ENCODE results near the gene TNFRSF6B.
A peak's percentile ranks its signal among the peaks of the same experiment; 100 is the strongest.

TNFRSF6B gene

DNA sequence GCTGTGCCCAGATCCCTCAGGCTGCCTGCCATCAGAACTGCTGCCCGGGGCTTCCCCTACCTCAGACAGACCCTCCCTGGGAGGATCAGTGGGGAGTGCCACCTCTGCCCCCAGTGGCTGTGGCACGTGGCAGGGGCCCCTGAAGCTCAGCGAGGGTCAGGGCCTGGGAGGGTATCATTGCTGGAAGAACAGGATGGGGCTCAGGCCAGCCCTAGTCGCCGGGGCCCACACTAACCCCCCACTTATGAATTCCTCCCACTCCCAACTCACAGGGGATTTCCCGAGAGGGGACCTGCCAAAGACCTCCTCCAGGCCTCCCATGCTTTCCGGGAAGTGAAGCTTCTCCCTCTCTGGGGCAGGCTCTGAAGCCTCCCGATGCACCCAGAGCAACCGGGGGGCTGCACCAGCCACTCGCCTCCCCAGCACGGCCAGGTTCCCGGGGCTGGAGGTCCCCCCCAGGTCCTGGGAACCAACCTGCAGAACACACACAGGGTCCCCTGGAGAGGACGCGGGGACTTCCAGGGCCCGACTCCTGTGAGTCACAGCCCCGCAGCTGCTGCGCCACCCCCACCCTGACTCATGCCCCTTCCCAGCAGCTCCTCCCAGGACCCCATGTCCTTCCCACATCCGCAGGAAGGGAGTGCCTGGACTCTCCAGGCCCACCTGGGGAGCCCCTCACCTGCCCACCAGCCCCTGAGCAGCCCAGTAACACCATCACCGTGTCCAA is 2.5 kb downstream of the TNFRSF6B start:
- DNase-seq: peak; percentile 67

DNA sequence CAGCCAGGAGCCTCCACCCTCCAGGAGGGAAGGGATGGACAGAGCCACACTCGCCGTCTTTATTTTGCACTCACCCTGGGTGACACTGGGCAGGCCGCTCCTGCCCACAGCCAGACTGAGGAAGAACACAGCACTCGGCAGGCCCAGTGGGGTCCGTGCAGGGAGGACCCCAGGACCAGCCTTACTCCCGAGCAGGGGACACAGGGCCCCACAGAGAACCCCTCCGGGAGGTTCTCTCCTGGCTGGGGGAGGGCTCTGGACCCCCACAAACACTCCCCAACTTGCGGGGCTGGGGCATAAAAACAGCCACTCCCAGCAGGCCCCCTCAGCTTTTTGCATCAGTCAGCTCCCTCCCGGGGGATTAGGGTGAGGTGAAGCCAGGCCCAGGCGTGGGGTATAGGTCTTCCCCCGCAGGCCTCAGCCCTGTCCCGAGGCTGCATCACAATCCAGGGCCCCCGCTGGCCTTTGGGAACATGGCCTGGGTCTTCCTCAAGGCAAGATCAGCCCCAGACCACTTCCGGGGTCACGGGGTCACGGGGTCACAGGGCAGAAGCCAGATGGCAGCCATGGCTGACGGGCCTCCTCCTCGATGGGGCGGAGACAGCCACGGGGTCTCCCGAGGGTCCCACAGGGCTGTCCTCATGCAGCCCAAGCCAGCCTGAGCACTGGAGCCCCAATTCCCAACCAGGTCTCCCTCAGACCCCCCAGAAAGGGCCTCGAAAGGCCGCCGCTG is 3.2 kb downstream of the TNFRSF6B start:
- DNase-seq: no peak

DNA sequence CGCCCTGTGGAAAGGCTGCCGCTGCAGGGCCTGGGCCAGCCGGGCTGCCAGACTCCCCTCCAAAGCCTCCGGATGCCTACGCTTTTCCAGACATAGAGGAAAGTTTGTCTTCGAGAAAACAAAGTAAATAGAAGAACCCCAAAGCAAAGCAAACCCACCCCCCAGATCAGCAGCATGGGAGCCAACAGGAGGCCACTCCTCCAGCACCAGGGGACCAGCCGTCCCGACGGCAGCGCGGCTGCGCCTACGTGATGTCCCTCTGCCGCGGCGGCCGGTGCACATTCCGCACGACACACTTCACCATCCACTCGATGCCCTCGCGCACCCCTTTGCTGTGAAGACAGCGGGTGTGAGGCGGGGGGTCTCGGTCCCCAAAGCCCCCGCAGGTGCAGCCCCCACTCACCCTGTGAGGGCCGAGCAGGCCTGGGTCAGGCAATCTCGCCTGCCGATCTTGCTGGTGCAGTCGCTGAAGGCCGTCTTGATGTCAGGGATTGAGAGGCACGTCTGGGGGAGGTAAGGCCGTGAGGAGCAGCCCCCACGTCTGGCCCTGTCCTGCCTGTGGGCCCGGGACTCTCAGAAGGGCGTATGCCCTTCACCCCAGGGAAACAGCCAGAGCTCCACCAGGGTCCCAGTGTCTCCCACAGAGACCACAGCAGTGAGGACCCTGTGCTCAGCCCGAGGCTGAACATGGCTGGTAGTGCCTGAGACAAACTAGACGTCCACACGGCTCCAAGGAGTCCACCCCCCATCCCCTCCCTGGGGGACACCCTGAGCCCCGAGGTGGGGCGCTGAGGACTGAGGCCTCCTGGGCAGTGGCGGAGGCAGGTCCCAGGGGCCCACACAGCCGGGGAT is 4.0 kb downstream of the TNFRSF6B start:
- no peak for DNase-seq

DNA sequence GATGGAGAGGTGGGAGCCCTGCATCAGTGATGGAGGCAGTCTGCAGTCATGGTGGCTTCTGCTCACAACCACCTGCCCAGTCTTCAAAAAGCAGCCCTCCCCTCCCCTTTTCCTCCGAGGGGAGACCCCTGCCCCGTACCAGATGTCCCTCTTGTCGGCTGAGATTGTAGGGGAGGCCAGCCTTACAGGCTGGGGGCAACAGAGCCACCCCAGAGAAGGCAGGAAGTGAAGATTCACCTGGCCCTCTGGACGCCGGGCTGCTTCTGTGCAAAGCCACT is 4.5 kb downstream of the TNFRSF6B start:
- no peak for DNase-seq

DNA sequence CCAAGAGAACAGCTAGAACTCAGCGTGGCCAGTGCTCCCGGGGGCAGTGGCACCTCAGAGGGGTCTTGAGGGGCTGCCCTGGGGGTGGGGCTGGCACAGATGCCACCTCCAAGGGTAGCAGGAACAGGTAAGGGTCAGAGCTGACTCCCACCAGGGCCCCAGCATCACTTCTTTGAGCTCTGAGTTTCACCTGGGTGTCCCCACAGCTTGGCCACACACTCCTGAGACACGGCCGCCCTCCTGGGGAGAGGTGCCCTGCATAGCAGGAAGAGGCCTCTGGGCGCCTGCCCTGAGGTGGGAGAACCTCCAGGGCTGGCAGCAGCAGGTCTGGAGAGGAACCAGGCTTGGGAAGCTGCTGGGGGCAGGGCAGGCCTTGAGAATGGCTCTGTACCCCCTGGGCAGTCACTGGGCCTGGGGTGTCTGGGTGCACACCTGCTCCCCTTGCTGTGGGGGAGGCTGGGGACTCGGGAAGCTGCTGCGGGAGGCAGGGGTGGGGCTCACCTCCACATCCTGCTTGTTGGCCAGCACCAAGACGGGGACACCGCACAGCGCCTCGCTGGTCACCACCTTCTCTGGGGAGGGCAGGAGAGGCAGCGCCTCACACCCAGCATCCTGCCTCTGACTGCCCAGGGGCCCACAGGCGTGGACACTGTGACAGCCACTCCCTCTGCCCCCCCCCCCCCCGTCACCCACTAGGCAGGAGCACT is 5.0 kb downstream of the TNFRSF6B start:
- DNase-seq: no peak

DNA sequence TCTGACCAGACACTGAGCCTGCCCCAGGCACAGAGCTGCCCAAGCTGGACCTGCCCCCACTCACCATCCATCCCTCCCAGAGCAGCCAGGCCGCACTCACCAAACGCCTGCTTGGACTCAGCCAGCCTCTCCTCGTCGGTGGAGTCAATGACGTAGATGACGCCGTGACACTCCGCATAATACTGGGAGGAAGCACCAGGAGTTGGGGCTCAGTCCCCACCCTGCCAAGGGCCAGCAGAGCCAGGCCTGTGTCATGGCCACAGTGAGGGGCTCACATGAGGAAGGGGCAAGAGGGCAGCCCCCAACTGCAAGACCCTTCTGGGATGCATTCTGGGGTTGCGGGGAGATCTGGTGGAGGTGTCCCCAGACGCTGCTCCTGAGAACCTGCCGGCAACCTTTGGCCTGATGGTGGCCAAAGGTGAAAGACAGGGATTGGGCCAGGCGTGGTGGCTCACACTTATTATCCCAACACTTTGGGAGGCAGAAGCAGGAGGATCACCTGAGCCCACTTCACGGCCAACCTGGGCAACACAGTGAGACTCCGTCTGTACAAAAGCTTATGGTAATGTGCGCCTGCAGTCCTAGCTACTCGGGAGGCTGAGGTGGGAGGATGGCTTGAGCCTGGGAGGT is 5.7 kb downstream of the TNFRSF6B start:
- no peak for DNase-seq

DNA sequence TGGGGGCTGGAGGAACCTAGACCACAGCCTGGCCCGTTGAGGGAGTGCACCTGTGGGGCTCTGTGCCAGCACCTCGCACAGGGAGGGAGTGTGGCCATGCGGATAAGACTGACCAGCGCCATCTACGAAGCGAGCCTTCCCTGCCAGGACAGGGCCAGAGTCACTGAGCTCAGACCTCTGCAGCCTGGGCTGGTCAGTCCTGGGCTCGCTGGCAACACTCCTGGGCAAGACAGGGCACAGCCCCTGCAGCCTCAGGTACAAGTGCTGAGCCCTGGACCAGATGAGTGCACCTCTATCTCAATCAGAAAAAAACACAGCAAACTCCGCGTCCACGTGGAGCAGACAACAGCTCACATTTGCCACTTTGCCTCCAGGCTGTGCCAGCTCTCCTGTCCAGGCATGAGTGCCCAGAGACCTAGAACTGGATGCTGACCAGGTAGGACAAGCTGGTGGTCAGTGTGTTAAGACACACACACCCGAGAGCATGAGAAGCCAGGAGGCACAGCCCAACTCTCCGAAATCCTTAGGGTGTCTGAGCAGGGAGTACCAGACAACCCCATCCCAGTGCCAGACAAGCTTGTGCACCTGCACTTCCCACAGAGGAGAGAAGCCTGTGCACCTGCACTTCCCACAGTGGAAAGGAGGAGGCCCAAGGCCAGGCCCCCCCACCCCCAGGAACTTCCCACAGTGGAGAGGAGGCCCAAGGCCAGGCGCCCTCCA is 6.5 kb downstream of the TNFRSF6B start:
- no peak for DNase-seq

DNA sequence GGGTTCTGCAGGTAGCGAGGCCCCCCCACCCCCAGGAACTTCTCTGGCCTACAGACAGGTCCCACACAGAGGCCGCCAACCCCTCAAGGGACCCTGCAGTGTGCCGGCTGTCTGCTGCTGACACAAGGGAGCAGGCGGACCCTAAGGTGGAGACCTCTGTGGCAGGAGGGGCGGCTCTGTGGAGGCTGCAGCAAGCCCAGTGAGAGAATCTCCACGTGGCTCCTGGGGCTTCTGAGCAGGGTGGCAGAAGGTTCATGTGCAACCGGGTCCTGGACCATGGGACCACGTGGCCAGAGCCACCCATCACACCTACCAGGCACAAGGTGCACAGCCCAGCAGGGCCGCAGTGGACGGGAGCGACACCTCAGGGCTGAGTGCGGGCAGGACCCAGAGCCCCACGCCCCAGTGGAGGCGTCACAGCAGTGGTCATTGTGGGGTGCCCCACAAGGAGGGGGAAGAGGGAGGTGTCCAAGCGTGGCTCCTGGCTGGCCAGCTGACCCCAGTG is 7.1 kb downstream of the TNFRSF6B start:
- DNase-seq: no peak

DNA sequence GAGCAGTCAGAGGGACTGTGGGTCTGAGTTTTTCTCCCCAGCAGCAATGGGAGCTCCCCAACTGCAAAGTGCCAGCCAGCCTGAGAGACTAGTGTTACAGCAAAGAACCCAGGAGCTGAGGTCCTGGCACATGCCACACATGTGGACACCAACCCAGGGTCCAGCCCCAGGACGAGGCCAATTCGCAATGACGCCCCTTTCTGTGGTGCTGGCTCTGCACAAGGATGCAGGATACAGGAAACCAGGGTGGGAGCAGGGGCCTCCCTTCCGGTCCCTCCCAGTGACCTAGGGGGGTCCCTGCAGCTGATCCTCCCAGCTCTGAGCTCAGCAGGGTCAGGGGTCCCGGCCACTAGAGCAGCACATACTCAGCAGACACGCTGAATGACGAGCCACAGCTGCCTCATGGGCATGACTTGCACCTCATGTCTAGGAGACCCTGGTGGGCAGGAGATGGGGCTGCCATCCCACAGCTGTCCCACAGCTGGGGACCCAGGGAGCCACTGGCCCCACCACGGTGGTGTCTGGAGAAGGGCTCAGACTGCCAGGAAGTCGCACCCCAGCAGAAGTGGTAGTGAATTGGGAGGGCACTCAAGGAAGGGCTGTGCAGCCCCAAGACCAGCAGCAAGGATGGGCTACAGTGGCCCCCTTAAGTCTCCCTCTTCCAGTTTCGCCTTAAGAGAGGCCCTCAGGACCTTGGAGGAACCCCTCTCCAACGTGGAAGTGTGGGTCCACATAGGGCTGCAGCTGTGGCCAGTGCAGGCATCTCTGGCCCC is 7.7 kb downstream of the TNFRSF6B start:
- no peak for DNase-seq

DNA sequence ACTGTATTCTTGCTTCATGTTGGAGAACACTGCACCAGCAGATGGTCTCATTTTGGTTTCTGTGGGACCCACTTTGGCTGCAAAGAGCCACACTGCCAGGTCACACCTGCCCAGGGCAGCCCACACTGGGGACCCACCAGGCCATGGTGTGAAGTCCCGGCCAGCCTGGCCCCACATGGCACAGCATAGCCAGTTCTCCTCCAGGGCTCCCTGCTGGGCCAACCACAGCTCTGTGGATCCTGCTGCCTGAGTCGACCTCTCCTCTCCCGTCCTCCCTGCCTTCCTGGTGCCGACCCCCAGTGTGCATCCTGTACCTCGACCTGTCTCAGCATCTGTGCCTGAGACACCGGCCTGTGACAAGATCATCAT is 8.3 kb downstream of the TNFRSF6B start:
- DNase-seq: no peak

DNA sequence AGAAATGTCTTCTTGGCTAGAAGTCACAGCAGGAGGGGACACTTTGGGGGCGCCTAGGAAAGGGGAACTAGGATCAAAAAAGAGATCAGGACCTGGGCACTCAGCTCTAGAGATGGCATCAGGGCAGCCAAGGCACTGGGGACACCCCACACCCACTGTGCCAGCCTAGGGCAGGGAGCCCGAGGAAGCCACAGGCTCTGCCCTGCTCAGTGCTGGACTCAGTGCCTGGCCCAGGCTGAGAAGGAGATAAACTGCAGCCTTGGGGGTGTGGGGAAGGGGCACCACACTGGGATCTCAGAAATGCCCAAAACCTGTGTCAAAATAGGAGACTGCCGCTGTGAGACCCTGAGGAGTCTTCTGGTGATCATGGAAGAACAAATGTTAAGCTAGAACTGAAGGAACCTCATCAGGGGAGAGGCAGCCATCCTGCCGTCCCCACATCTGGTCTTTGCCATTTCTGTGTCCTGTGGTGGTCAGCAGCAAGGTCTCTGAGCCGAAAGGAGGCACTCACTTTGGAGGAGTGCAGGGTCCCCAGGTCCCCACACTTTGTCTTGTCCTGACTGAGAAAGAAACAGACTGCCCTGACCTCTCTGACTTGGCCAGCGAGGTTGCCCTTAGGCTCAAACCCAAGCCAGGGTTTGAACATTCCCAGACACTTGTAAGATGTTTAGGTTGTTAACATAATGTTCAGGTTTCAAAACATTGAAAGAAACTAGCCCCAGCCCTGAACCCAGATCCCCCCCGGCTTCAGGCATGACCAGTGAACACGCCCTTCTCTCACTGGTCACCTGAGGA is 9.0 kb downstream of the TNFRSF6B start:
- DNase-seq: no peak

DNA sequence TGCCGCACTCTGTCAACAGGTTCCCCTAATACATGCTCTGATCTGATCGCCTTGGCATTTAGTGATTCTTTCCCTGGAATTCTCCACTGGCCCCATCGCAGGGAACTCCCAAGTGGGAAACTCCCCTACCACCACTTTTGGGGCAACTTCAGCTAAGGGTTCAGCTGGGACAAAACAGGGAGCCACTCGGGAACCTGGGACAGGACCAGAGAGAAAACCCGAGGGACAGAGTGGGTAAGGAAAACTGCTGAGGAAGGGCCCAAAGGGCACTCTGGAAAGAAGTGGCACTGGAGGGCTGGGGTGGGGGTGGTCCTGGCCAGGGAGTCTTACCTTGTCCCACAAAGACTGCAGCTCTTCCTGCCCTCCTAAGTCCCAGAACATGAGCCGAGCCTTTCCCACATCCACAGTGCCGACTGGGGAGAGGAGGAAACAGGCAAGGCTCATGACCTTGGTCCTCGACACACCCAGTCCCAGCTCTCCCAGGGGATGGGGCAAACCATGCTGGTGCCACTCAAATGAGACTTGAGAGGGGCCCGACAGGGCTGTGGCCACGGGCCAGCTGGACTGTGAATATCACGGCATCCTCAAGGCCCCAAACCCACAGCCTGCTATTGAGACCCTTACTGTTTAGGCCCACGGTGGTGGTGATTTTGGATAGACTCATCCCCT is 9.7 kb downstream of the TNFRSF6B start:
- no peak for DNase-seq

DNA sequence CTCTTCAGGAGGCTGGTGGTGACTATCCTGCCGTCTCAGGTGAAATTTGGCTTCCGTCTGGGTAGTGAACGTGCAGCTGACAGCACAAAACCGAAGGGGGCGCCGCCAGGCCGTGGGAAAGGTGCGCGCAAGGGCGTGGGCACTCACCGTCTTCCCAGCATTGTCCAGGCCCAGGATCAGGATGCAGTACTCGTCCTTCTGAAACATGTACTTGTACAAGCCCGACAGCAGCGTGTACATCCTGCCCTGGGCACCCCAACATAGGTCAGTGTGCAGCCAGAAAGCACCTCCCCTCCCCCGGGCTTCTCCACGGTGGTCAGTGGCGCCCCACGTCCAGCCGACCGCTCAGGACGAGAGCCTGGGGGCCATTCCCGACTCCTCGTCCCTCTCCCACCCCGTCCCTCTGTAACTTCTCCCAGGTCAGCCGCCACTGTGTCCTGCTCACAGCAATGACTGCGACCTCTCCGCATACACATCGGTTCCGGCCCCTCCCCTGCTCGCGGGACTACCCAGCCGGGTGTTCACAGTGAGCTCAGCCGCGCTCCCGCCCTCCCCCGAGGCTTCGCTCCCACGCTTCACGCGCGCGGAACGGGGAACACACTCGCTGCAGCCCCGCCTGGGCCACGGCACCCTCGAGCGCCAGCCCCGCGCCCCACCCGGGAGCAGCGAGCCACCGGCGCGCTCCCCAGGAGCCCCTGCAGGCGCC is 10.6 kb downstream of the TNFRSF6B start:
- DNase-seq: peak; percentile 62

DNA sequence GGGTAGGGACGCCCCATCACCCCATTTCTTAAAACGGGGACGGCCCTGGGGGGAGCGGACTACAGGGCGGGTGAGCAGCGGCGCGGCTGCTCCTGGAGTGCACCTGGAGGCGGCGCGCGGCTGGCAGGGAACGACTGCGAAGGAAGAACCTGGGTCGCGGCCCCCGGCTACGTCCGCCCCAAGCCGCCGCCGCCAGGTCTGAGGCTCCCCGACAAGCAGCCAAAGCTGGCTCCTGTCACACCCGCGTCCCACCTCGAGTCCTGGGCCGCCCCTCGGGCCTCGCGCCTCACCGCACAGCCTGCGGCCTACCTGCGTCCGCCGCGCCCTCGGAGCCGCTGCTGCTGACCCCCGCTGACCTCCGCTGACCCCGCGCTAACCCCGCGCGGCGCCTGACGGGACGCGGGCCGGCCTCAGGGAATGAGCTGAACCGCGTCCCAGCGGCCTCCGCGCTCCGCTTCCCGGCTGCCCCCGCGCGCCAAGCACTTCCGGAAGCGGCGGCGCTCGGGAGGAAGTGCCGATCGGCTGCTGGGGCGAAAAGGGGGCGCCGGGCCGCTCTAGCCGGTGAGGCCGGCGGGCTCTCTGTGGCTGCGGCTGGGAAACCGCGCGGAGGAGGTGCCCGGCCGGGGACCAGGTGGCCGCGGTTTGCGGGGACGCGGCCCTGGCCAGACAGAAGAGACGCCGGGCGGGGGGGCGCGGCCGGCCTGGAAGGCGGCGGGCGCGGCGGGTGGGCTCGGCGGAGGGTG is 11.3 kb downstream of the TNFRSF6B start, which contains the start of the genes ARFRP1 and ZGPAT:
TSS of gene ARFRP1 (minus strand) at position 419 of the 743 bp plus-strand sequence. CDS start 885 bp downstream, outside the sequence.
TSS of gene ZGPAT (plus strand) at position 482 of the 743 bp plus-strand sequence. CDS start 542 bp downstream, outside the sequence.
- DNase-seq: peak; percentile 84

DNA sequence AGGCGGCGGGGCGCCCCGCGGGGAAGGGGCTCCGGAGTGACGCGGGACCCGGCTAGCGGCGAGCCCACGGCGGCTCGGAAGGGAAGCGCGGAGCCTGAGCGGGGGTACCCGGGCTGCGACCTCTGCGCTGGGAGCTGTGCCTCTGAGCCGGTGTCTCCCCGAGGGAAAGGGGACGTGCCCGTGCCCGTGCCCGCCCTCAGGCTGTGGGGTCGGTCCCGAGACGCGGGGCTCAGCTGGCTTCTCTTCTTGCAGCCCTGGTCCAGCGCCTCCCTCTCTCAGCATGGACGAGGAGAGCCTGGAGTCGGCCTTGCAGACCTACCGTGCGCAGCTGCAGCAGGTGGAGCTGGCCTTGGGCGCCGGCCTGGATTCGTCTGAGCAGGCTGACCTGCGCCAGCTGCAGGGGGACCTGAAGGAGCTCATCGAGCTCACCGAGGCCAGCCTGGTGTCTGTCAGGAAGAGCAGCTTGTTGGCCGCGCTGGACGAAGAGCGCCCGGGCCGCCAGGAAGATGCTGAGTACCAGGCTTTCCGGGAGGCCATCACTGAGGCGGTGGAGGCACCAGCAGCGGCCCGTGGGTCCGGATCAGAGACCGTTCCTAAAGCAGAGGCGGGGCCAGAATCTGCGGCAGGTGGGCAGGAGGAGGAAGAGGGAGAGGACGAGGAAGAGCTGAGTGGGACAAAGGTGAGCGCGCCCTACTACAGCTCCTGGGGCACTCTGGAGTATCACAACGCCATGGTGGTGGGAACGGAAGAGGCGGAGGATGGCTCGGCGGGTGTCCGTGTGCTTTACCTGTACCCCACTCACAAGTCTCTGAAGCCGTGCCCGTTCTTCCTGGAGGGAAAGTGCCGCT is 12.1 kb downstream of the TNFRSF6B start:
- no peak for DNase-seq

DNA sequence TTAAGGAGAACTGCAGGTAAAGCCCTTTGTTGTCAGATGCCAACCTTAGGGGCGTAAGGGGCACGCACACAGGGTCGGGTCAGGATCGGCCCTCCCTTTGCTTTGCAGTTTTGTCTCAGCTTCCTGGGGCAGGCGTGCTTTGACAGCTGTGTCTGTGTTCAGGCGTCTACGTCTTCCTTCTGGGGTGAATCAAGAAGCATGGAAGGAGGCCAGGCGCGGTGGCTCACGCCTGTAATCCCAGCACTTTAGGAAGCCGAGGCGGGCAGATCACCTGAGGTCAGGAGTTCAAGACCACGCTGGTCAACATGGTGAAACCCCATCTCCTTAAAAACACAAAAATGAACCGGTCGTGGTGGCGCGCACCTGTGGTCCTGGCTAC is 12.7 kb downstream of the TNFRSF6B start:
- DNase-seq: no peak

DNA sequence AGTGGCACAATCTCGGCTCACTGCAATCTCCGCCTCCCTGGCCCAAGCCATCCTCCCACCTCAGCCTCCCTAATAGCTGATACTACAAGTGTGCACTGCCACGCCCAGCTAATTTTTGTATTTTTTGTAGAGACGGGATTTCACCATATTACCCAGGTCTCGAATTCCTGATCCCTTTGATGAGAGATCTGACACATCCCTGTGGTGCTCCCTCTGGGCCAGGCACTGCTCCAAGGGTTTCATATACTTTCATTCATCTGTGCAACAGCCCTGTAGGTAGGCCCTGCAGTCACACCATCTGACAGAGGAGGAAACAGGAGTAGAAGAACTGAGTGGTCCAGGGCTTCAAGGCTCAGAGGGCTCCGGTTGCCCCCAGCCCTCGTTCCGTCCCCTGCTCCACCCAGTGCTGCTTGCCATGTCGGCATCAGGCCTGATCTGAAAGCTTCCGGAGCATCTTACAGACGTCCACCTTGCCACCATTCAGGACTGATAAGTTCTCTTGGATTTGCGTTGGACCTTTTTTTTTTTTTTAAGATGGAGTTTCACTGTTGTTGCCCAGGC is 14.7 kb downstream of the TNFRSF6B start:
- no peak for DNase-seq
